Suprapubic skin (tissue), 4 donors: ENCODE results near the gene IL17RC. TPM values are rescaled to one million over a fixed set of nuclear protein-coding genes. Genes with fewer than 3 reads are reported as not detected.

Experiments used
- DNase-seq, 2 donors: peaks; one replicate each; pipeline ENCODE4 v3.0.0-alpha.2; 2019; ENCODE audit warnings: low spot score in 2 of 2
- H3K27ac ChIP-seq: fragments of 200-600 bp; sonication (generic); one replicate; pipeline ENCODE4 v1.5.1; 2019
- H3K27me3 ChIP-seq: fragments of 200-600 bp; sonication (generic); one replicate; pipeline ENCODE4 v1.5.1; 2019
- H3K36me3 ChIP-seq: fragments of 200-600 bp; sonication (generic); one replicate; pipeline ENCODE4 v1.5.1; 2019
- H3K4me1 ChIP-seq: fragments of 200-600 bp; sonication (generic); one replicate; pipeline ENCODE4 v1.5.1; 2019
- H3K4me3 ChIP-seq: fragments of 200-600 bp; sonication (generic); one replicate; pipeline ENCODE4 v1.5.1; 2019; ENCODE audit warnings: mild to moderate bottlenecking
- H3K9me3 ChIP-seq: fragments of 200-600 bp; sonication (generic); one replicate; pipeline ENCODE4 v1.5.1; 2019
- CTCF ChIP-seq, 2 donors: fragments of 200-600 bp in 1 of 2; fragments of 450-650 bp in 1 of 2; sonication (generic) in 1 of 2; IDR thresholded peaks; one replicate each; pipeline ENCODE4 v1.5.1; 2016 to 2019; ENCODE audit warnings: antibody characterized with exemption in 2 of 2, mild to moderate bottlenecking in 1 of 2, moderate library complexity in 1 of 2
- EP300 ChIP-seq: sonication (generic); formaldehyde crosslinking; IDR thresholded peaks from one replicate; pipeline ENCODE4 v1.6.1; 2017; ENCODE audit warnings: antibody characterized with exemption
- POLR2A ChIP-seq, 2 donors: fragments of 450-650 bp; IDR thresholded peaks; one replicate each; pipeline ENCODE4 v1.6.1; 2017; ENCODE audit warnings: antibody characterized with exemption in 2 of 2, mild to moderate bottlenecking in 2 of 2, moderate library complexity in 2 of 2
- POLR2AphosphoS5 ChIP-seq, 3 donors: sonication (generic); formaldehyde crosslinking; IDR thresholded peaks; one replicate each; pipeline ENCODE4 v1.6.1; 2017; ENCODE audit warnings: antibody characterized with exemption in 3 of 3
- WGBS: methylation state at CpG from one replicate; pipeline ENCODE4 v1.1.5; 2018; 5-methylcytosine and 5-hydroxymethylcytosine counted together
- total RNA-seq, 4 donors: library from RNA; depleted of rRNA; stranded (reverse); fragments of >200 nt; gene quantifications; one replicate each; pipeline ENCODE4 v1.1.0, GENCODE V29; 2016

Gene IL17RC
- total RNA-seq, 4 donors from 2014 or later: 92.5 to 185 (median 137) TPM

- TF ChIP-seq POLR2AphosphoS5 (IDR thresholded peaks at IDR 0.05): no peak
- TF ChIP-seq EP300: no peak
- no peak for TF ChIP-seq POLR2A (IDR thresholded peaks at IDR 0.05)
- no peak for TF ChIP-seq CTCF (IDR thresholded peaks at IDR 0.05)
- WGBS: 68% methylated on average over 8 of the region's 8 CpGs
- H3K4me3 ChIP-seq: no peak overlapping the region
- no peak overlapping the region for H3K27ac ChIP-seq
- no peaks in the 10 kb centered on the region for H3K9me3 ChIP-seq
- no peaks in the 10 kb centered on the region for H3K27me3 ChIP-seq
- no peak for DNase-seq
- peaks cover 33% of the 10 kb centered on the region for H3K36me3 ChIP-seq
- peaks cover 57% of the 10 kb centered on the region for H3K4me1 ChIP-seq
Observed at GRCh38 chr3:9911863-9912262, 5.0 kb upstream of the IL17RC start.

GRCh38 chr3:9912294-9912935 is 4.5 kb upstream of the IL17RC start:
- 83% methylated on average over 7 of the region's 7 CpGs for WGBS
- no peak for DNase-seq
- H3K9me3 ChIP-seq: no peaks in the 10 kb centered on the region
- peaks cover 62% of the 10 kb centered on the region for H3K4me1 ChIP-seq
- no peaks in the 10 kb centered on the region for H3K27me3 ChIP-seq
- no peak overlapping the region for H3K27ac ChIP-seq
- H3K36me3 ChIP-seq: peaks cover 31% of the 10 kb centered on the region
- no peak for TF ChIP-seq EP300
- TF ChIP-seq CTCF (IDR thresholded peaks at IDR 0.05): no peak
- TF ChIP-seq POLR2A (IDR thresholded peaks at IDR 0.05): no peak
- TF ChIP-seq POLR2AphosphoS5 (IDR thresholded peaks at IDR 0.05): no peak
- no peak overlapping the region for H3K4me3 ChIP-seq

DNA sequence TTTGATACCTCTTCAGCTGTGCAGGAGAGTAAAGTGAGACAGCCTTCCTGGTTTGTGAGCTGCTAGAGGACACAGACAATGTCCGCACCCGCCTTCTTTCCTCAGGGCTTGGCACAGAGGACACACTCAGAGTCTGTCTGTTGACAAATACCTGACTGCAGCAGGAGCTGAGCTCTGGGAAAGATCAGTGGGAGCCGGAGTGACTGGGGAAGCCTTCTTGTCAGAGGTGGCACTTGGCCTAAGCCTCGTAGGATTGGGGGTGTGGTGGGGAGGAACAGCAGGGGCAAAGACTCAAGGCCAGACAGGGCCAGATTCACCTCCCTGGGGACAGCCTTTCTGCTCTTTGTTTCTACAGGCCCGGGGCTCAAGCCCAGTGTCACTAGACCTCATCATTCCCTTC is 3.3 kb upstream of the IL17RC start:
- peak; percentile 75 to 84 for DNase-seq
- Histone ChIP-seq H3K27me3 (no peaks in the 10 kb centered on the region), H3K27ac (peak overlapping the region; percentile 92), H3K4me3 (no peak overlapping the region), H3K9me3 (no peaks in the 10 kb centered on the region), H3K36me3 (peaks cover 26% of the 10 kb centered on the region), H3K4me1 (peaks cover 66% of the 10 kb centered on the region)
- WGBS: 55% methylated on average over 5 of the region's 5 CpGs
- no peak for TF ChIP-seq CTCF (IDR thresholded peaks at IDR 0.05)
- no peak for TF ChIP-seq POLR2A (IDR thresholded peaks at IDR 0.05)
- no peak for TF ChIP-seq POLR2AphosphoS5 (IDR thresholded peaks at IDR 0.05)
- no peak for TF ChIP-seq EP300

DNA sequence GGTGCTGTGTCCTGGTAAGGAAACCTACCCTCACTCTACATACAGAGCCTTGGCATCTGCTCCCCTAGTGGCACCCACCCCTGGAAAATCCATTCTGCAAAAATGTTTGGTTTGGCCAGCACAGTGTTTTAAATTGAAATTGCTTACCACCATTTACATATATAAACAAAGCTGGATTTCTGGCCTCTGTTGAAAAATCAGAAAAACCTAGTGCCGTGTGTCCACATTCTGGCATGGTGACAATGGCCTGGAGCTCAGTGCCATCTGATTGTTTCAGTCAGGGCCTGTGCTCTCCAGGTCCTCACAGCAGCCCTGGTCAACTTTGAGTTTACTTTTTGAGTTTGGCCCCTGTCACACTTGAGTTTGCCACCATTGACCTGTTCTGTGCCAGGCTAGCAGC is 2.9 kb upstream of the IL17RC start:
- WGBS: no CpG with 5 or more reads among the region's 1 CpG
- TF ChIP-seq CTCF (IDR thresholded peaks at IDR 0.05): no peak
- no peak for TF ChIP-seq EP300
- TF ChIP-seq POLR2A (IDR thresholded peaks at IDR 0.05): no peak
- TF ChIP-seq POLR2AphosphoS5 (IDR thresholded peaks at IDR 0.05): no peak
- H3K27ac ChIP-seq: peak overlapping the region; percentile 92
- H3K36me3 ChIP-seq: peaks cover 22% of the 10 kb centered on the region
- H3K27me3 ChIP-seq: no peaks in the 10 kb centered on the region
- H3K4me3 ChIP-seq: no peak overlapping the region
- H3K4me1 ChIP-seq: peaks cover 63% of the 10 kb centered on the region
- no peaks in the 10 kb centered on the region for H3K9me3 ChIP-seq
- DNase-seq: no peak

GRCh38 chr3:9914559-9915253 is 2.2 kb upstream of the IL17RC start:
- peaks cover 63% of the 10 kb centered on the region for H3K4me1 ChIP-seq

More at GRCh38 chr3:9914559-9915253, 2.2 kb upstream of the IL17RC start:
- Histone ChIP-seq H3K9me3 (no peaks in the 10 kb centered on the region), H3K36me3 (peaks cover 17% of the 10 kb centered on the region), H3K4me3 (peak overlapping the region; percentile 62), H3K27me3 (no peaks in the 10 kb centered on the region), H3K27ac (peak overlapping the region; percentile 92)
- 34% methylated on average over 6 of the region's 15 CpGs for WGBS
- no peak for TF ChIP-seq POLR2A (IDR thresholded peaks at IDR 0.05)
- TF ChIP-seq CTCF (IDR thresholded peaks at IDR 0.05): no peak
- TF ChIP-seq EP300: no peak
- no peak for TF ChIP-seq POLR2AphosphoS5 (IDR thresholded peaks at IDR 0.05)
- no peak for DNase-seq
